Effector memory CD8-positive, alpha-beta T cell (primary cell): ENCODE results near the gene VANGL1.
A peak's percentile ranks its signal among the peaks of the same experiment; 100 is the strongest.

Experiments used
- ATAC-seq: fragments of 150-1000 bp; cut with Tn5 transposase; replicated peaks from 2 replicates; pipeline ENCODE4 v1.10.0; 2021; ENCODE audit warnings: mild to moderate bottlenecking, moderate library complexity
- DNase-seq, 3 experiments: peaks; one replicate each; pipeline ENCODE4 v3.0.0; 2021
- H3K27ac Mint-ChIP-seq, 2 donors: one replicate each; pipeline ENCODE4 v1.8.0; 2022; ENCODE audit warnings: mild to moderate bottlenecking in 2 of 2, mixed read lengths in 2 of 2, moderate library complexity in 2 of 2
- H3K27me3 Mint-ChIP-seq, 2 donors: one replicate each; pipeline ENCODE4 v1.8.0; 2022; ENCODE audit warnings: mixed read lengths in 2 of 2
- H3K36me3 Mint-ChIP-seq: one replicate; pipeline ENCODE4 v1.8.0; 2022; ENCODE audit warnings: mild to moderate bottlenecking, moderate library complexity, mixed read lengths; ENCODE audit not compliant: insufficient read depth
- H3K4me1 Mint-ChIP-seq, 2 donors: one replicate each; pipeline ENCODE4 v1.8.0; 2022; ENCODE audit warnings: low read depth in 2 of 2, mixed read lengths in 2 of 2
- H3K4me3 Mint-ChIP-seq, 2 donors: one replicate each; pipeline ENCODE4 v1.8.0; 2022; ENCODE audit warnings: mild to moderate bottlenecking in 2 of 2, mixed read lengths in 2 of 2, moderate library complexity in 2 of 2
- H3K9me3 Mint-ChIP-seq, 2 donors: one replicate each; pipeline ENCODE4 v1.8.0; 2022; ENCODE audit warnings: mixed read lengths in 2 of 2

VANGL1 gene

GRCh38 chr1:115648717-115649691 lies 7.2 kb downstream of the VANGL1 start:
- Mint-ChIP-seq H3K27me3 (no peaks in the 10 kb centered on the region), H3K9me3 (no peaks in the 10 kb centered on the region), H3K27ac (no peak overlapping the region), H3K36me3 (peaks cover 4% of the 10 kb centered on the region), H3K4me3 (no peak overlapping the region), H3K4me1 (peaks cover 2 to 4% of the 10 kb centered on the region in 2 donors)
- ATAC-seq (peak; percentile 64), DNase-seq (no peak)

- Mint-ChIP-seq H3K4me1 (peaks cover 4 to 6% of the 10 kb centered on the region in 2 donors), H3K27me3 (no peaks in the 10 kb centered on the region), H3K4me3 (no peak overlapping the region), H3K9me3 (no peaks in the 10 kb centered on the region), H3K27ac (no peak overlapping the region), H3K36me3 (peaks cover 4% of the 10 kb centered on the region)
- no peak for DNase-seq
- no peak for ATAC-seq
Measured at GRCh38 chr1:115649964-115650363, 8.2 kb downstream of the VANGL1 start.

- DNase-seq: no peak
- ATAC-seq: no peak
- Mint-ChIP-seq H3K4me3 (no peak overlapping the region), H3K9me3 (no peaks in the 10 kb centered on the region), H3K27ac (no peak overlapping the region), H3K36me3 (peaks cover 4% of the 10 kb centered on the region), H3K4me1 (peaks cover 8 to 14% of the 10 kb centered on the region in 2 donors), H3K27me3 (no peaks in the 10 kb centered on the region)
Measured at GRCh38 chr1:115650961-115651360, 9.2 kb downstream of the VANGL1 start.

GRCh38 chr1:115651391-115651790 lies 9.6 kb downstream of the VANGL1 start:
- Mint-ChIP-seq H3K27me3 (no peaks in the 10 kb centered on the region), H3K27ac (no peak overlapping the region), H3K36me3 (peaks cover 4% of the 10 kb centered on the region), H3K4me1 (peaks cover 8 to 14% of the 10 kb centered on the region in 2 donors), H3K4me3 (no peak overlapping the region), H3K9me3 (no peaks in the 10 kb centered on the region)
- ATAC-seq: no peak
- DNase-seq: no peak

- no peak for DNase-seq
- Mint-ChIP-seq H3K9me3 (no peaks in the 10 kb centered on the region), H3K4me3 (no peak overlapping the region), H3K36me3 (peaks cover 4% of the 10 kb centered on the region), H3K4me1 (peaks cover 8 to 14% of the 10 kb centered on the region in 2 donors), H3K27me3 (no peaks in the 10 kb centered on the region), H3K27ac (no peak overlapping the region)
- ATAC-seq: no peak
Measured at GRCh38 chr1:115652236-115652788, 10.5 kb downstream of the VANGL1 start.

- Mint-ChIP-seq H3K4me1 (peaks cover 8 to 14% of the 10 kb centered on the region in 2 donors), H3K27ac (no peak overlapping the region), H3K27me3 (no peaks in the 10 kb centered on the region), H3K4me3 (no peak overlapping the region), H3K9me3 (no peaks in the 10 kb centered on the region), H3K36me3 (peaks cover 4% of the 10 kb centered on the region)
- DNase-seq (no peak), ATAC-seq (no peak)
Measured at GRCh38 chr1:115654125-115654524, 12.4 kb downstream of the VANGL1 start.

- Mint-ChIP-seq H3K36me3 (peaks cover 4% of the 10 kb centered on the region), H3K9me3 (no peaks in the 10 kb centered on the region), H3K27ac (no peak overlapping the region), H3K4me1 (peaks cover 7 to 11% of the 10 kb centered on the region in 2 donors), H3K27me3 (no peaks in the 10 kb centered on the region), H3K4me3 (no peak overlapping the region)
- no peak for ATAC-seq
- no peak for DNase-seq
Measured at GRCh38 chr1:115654663-115655305, 13.0 kb downstream of the VANGL1 start.

- Mint-ChIP-seq H3K27ac (peak overlapping the region in 1 of 2 donors; percentile 53), H3K4me1 (peaks cover 6 to 10% of the 10 kb centered on the region in 2 donors), H3K4me3 (no peak overlapping the region), H3K27me3 (no peaks in the 10 kb centered on the region), H3K9me3 (no peaks in the 10 kb centered on the region), H3K36me3 (peaks cover 4% of the 10 kb centered on the region)
- ATAC-seq (no peak), DNase-seq (no peak)
Measured at GRCh38 chr1:115655306-115655663, 13.5 kb downstream of the VANGL1 start.

- ATAC-seq (no peak), DNase-seq (no peak)
- peaks cover 6 to 10% of the 10 kb centered on the region in 2 donors for H3K4me1 Mint-ChIP-seq
- no peak overlapping the region for H3K4me3 Mint-ChIP-seq
- peak overlapping the region in 1 of 2 donors; percentile 53 for H3K27ac Mint-ChIP-seq
- H3K9me3 Mint-ChIP-seq: no peaks in the 10 kb centered on the region
- H3K36me3 Mint-ChIP-seq: peaks cover 4% of the 10 kb centered on the region
- H3K27me3 Mint-ChIP-seq: no peaks in the 10 kb centered on the region
Measured at GRCh38 chr1:115655916-115656315, 14.1 kb downstream of the VANGL1 start.

- Mint-ChIP-seq H3K27me3 (no peaks in the 10 kb centered on the region), H3K4me1 (peaks cover 6 to 10% of the 10 kb centered on the region in 2 donors), H3K36me3 (peaks cover 4% of the 10 kb centered on the region)
Measured at GRCh38 chr1:115656461-115657077, 14.8 kb downstream of the VANGL1 start.

GRCh38 chr1:115658646-115659045 lies 16.9 kb downstream of the VANGL1 start:
- Mint-ChIP-seq H3K27ac (peak overlapping the region in 1 of 2 donors; percentile 17), H3K4me3 (no peak overlapping the region), H3K4me1 (peaks cover 6 to 10% of the 10 kb centered on the region in 2 donors), H3K9me3 (no peaks in the 10 kb centered on the region), H3K27me3 (no peaks in the 10 kb centered on the region), H3K36me3 (no peaks in the 10 kb centered on the region)
- DNase-seq: no peak
- ATAC-seq: no peak

More at GRCh38 chr1:115656461-115657077, 14.8 kb downstream of the VANGL1 start:
- Mint-ChIP-seq H3K9me3 (no peaks in the 10 kb centered on the region), H3K27ac (no peak overlapping the region), H3K4me3 (no peak overlapping the region)
- ATAC-seq (no peak), DNase-seq (no peak)

GRCh38 chr1:115660151-115660550 lies 18.4 kb downstream of the VANGL1 start:
- Mint-ChIP-seq H3K27ac (no peak overlapping the region), H3K4me3 (no peak overlapping the region), H3K9me3 (no peaks in the 10 kb centered on the region), H3K27me3 (no peaks in the 10 kb centered on the region), H3K36me3 (peaks cover 4% of the 10 kb centered on the region), H3K4me1 (peaks cover 4 to 5% of the 10 kb centered on the region in 2 donors)
- DNase-seq (no peak), ATAC-seq (no peak)

- ATAC-seq: no peak
- H3K4me3 Mint-ChIP-seq: no peak overlapping the region
- no peak overlapping the region for H3K27ac Mint-ChIP-seq
- no peaks in the 10 kb centered on the region for H3K9me3 Mint-ChIP-seq
- H3K36me3 Mint-ChIP-seq: peaks cover 4% of the 10 kb centered on the region
- no peak for DNase-seq
- no peaks in the 10 kb centered on the region for H3K4me1 Mint-ChIP-seq
- H3K27me3 Mint-ChIP-seq: no peaks in the 10 kb centered on the region
Measured at GRCh38 chr1:115661157-115661556, 19.4 kb downstream of the VANGL1 start.
